Neutrophil (primary cell): ENCODE data around the gene VIT.

Source experiments
- H3K27ac ChIP-seq: fragments of 200-600 bp; sonication (generic); 2 replicates; pipeline ENCODE4 v1.5.1; 2016; ENCODE audit warnings: mild to moderate bottlenecking, moderate library complexity
- H3K27me3 ChIP-seq: fragments of 200-600 bp; sonication (generic); 2 replicates; pipeline ENCODE4 v1.6.0; 2016; ENCODE audit warnings: mild to moderate bottlenecking
- H3K36me3 ChIP-seq: fragments of 200-600 bp; sonication (generic); 2 replicates; pipeline ENCODE4 v1.5.1; 2017
- H3K4me1 ChIP-seq, 2 experiments: fragments of 200-600 bp in 1 of 2; sonication (generic) in 1 of 2; 1 replicate in 1 of 2; 2 replicates in 1 of 2; pipeline versions ENCODE4 v1.5.1 to v1.6.1; 2013 to 2016; ENCODE audit warnings: low read depth in 1 of 2, low read length in 1 of 2, mild to moderate bottlenecking in 1 of 2, moderate library complexity in 1 of 2; ENCODE audit not compliant: control insufficient read depth in 1 of 2, insufficient read depth in 1 of 2
- H3K4me3 ChIP-seq, 2 experiments: fragments of 200-600 bp in 1 of 2; sonication (generic) in 1 of 2; 1 replicate in 1 of 2; 2 replicates in 1 of 2; pipeline ENCODE4 v1.5.1; 2013 to 2016; ENCODE audit warnings: low read depth in 1 of 2, low read length in 1 of 2, mild to moderate bottlenecking in 1 of 2, moderate library complexity in 1 of 2
- H3K9me3 ChIP-seq: fragments of 200-600 bp; sonication (generic); 2 replicates; pipeline ENCODE4 v1.5.1; 2016
- CTCF ChIP-seq: fragments of 200-600 bp; sonication (generic); IDR thresholded peaks from 2 replicates; pipeline ENCODE4 v1.5.1; 2016; ENCODE audit warnings: antibody characterized with exemption

VIT gene

GRCh38 chr2:36859366-36859792 is 162.9 kb downstream of the VIT start:
- TF ChIP-seq CTCF, result no peak
- peaks cover 70% of the 10 kb centered on the region for H3K36me3 ChIP-seq
- no peak overlapping the region for H3K27ac ChIP-seq
- no peaks in the 10 kb centered on the region for H3K27me3 ChIP-seq
- no peak overlapping the region for H3K4me3 ChIP-seq
- H3K9me3 ChIP-seq, result no peaks in the 10 kb centered on the region
- no peaks in the 10 kb centered on the region for H3K4me1 ChIP-seq

- TF ChIP-seq CTCF, result no peak
- H3K27me3 ChIP-seq, result no peaks in the 10 kb centered on the region
- H3K4me3 ChIP-seq, result no peak overlapping the region
- no peak overlapping the region for H3K27ac ChIP-seq
- no peaks in the 10 kb centered on the region for H3K4me1 ChIP-seq
- no peaks in the 10 kb centered on the region for H3K9me3 ChIP-seq
- peaks cover 62% of the 10 kb centered on the region for H3K36me3 ChIP-seq
These were observed 165.4 kb downstream of the VIT start for GRCh38 chr2:36861896-36862295.
